K562 (cell line): Measurements from ENCODE around the gene TBC1D10A. TPM values are rescaled to one million over a fixed set of nuclear protein-coding genes. Genes with fewer than 3 reads are reported as not detected.

Source experiments
- ATAC-seq: fragments of 200-7000 bp; cut with Tn5 transposase; 3 replicates; pipeline ENCODE4 v1.9.1; 2020; ENCODE audit warnings: moderate library complexity
- BruUV-seq: library from RNA; stranded (reverse); fragments of 400-500 nt; replicated peaks from 2 replicates; lab custom pipeline; 2021; lab: Mats Ljungman, UMichigan
- CTCF ChIA-PET: fragments of 300-600 bp; formaldehyde crosslinking; extraction: SDS; loops from one replicate; lab custom pipeline; 2021; ENCODE audit warnings: low intra/inter-chr PET ratio; lab: Yijun Ruan, JAX
- POLR2A ChIA-PET: fragments of 300-600, 350-650 bp; sonication (Branson Sonifier 250); formaldehyde crosslinking; extraction: SDS; loops from one replicate; lab custom pipeline; 2021; ENCODE audit warnings: antibody characterized with exemption, inconsistent platforms; lab: Yijun Ruan, JAX
- DNase-seq, 4 experiments: peaks; one replicate each; pipeline versions ENCODE4 v3.0.0 to v3.0.0-alpha.2; 2011 to 2018; ENCODE audit warnings: low spot score in 3 of 4, mixed read lengths in 3 of 4; ENCODE audit errors: extremely low read depth in 1 of 4
- FAIRE-seq: peaks from 2 replicates; lab custom pipeline; 2011; peaks lifted over from hg19 to GRCh38; lab: Jason Lieb, UNC
- H2AFZ ChIP-seq: 2 replicates; pipeline ENCODE4 v1.6.0; 2011; ENCODE audit warnings: low read depth, low read length, control low read depth, inconsistent platforms
- H3K27ac ChIP-seq: fragments of 200-600 bp; 3 replicates; pipeline ENCODE4 v1.8.0; 2011; ENCODE audit warnings: low read depth, mild to moderate bottlenecking, control low read depth, inconsistent platforms, low read length, moderate library complexity, mixed read lengths; ENCODE audit errors: extremely low read depth
- H3K27me3 ChIP-seq, 2 experiments: fragments of 300-600 bp in 1 of 2; 2 replicates in 1 of 2; 3 replicates in 1 of 2; pipeline versions ENCODE4 v1.6.0 to v1.8.0; 2011; ENCODE audit warnings: inconsistent platforms in 2 of 2, low read length in 2 of 2, mild to moderate bottlenecking in 1 of 2, mixed read lengths in 1 of 2, moderate library complexity in 1 of 2; ENCODE audit not compliant: control insufficient read depth in 2 of 2, insufficient read depth in 2 of 2
- H3K36me3 ChIP-seq: fragments of 300-600 bp; 3 replicates; pipeline ENCODE4 v1.8.0; 2011; ENCODE audit warnings: mild to moderate bottlenecking, low read length, inconsistent platforms; ENCODE audit not compliant: control insufficient read depth, insufficient read depth
- H3K4me1 ChIP-seq, 2 experiments: fragments of 200-600 bp in 1 of 2; replicated peaks in 1 of 2; 2 replicates in 1 of 2; 3 replicates in 1 of 2; pipeline versions ENCODE4 v1.5.1 to v1.8.0; 2011; ENCODE audit warnings: inconsistent platforms in 2 of 2, low read length in 2 of 2, mild to moderate bottlenecking in 1 of 2, mixed read lengths in 1 of 2, moderate library complexity in 1 of 2; ENCODE audit not compliant: control insufficient read depth in 2 of 2, insufficient read depth in 2 of 2
- H3K4me2 ChIP-seq: 2 replicates; pipeline ENCODE4 v1.6.1; 2011; ENCODE audit warnings: low read length, control low read depth, inconsistent platforms, mixed read lengths; ENCODE audit not compliant: insufficient read depth
- H3K4me3 ChIP-seq: fragments of 200-600 bp; sonication (generic), shearing (Covaris generic); 2 replicates; pipeline ENCODE4 v1.5.1; 2016; ENCODE audit warnings: control low read depth, inconsistent platforms
- H3K79me2 ChIP-seq: fragments of 200-600 bp; 3 replicates; pipeline ENCODE4 v1.8.0; 2011; ENCODE audit warnings: low read length, inconsistent platforms; ENCODE audit not compliant: control insufficient read depth, insufficient read depth
- H3K9ac ChIP-seq, 2 experiments: 2 replicates each; pipeline versions ENCODE4 v1.6.0 to v1.6.1; 2011; ENCODE audit warnings: low read depth in 2 of 2, low read length in 2 of 2, control low read depth in 1 of 2, inconsistent platforms in 1 of 2, mild to moderate bottlenecking in 1 of 2, mixed read lengths in 1 of 2; ENCODE audit not compliant: insufficient read depth in 1 of 2
- H3K9me1 ChIP-seq: one replicate; pipeline ENCODE4 v1.6.0; 2011; ENCODE audit warnings: inconsistent platforms, mild to moderate bottlenecking, low read length, moderate library complexity; ENCODE audit not compliant: control insufficient read depth, insufficient read depth
- H3K9me3 ChIP-seq: replicated peaks from 2 replicates; pipeline ENCODE4 v1.5.1; 2011; ENCODE audit warnings: low read depth, low read length, inconsistent platforms; ENCODE audit not compliant: control insufficient read depth, insufficient read depth
- H4K20me1 ChIP-seq: replicated peaks from 2 replicates; pipeline ENCODE4 v1.6.1; 2011; ENCODE audit warnings: low read length, inconsistent platforms, mixed read lengths; ENCODE audit not compliant: control insufficient read depth, insufficient read depth
- ADNP ChIP-seq: fragments of 200-800 bp; sonication (Bioruptor generic); IDR thresholded peaks from 2 replicates; pipeline ENCODE4 v1.6.1; 2016; ENCODE audit warnings: missing genetic modification characterization, missing compliant biosample characterization
- HDAC8 ChIP-seq: fragments of 450-650 bp; IDR thresholded peaks from 2 replicates; pipeline ENCODE4 v1.6.1; 2016; ENCODE audit warnings: mild to moderate bottlenecking, missing genetic modification characterization, moderate library complexity, missing compliant biosample characterization
- KDM1A ChIP-seq, 2 experiments: fragments of 450-650 bp; IDR thresholded peaks; 2 replicates each; pipeline ENCODE4 v1.6.1; 2016; ENCODE audit warnings: mild to moderate bottlenecking in 2 of 2
- MTF1 ChIP-seq: fragments of 250-450 bp; sonication (Bioruptor Pico); IDR thresholded peaks from 2 replicates; pipeline ENCODE4 v1.9.0; 2021; ENCODE audit warnings: moderate library complexity, mild to moderate bottlenecking, inconsistent platforms, borderline replicate concordance
- NCOA6 ChIP-seq: fragments of 450-650 bp; IDR thresholded peaks from 2 replicates; pipeline ENCODE4 v1.6.1; 2017; ENCODE audit warnings: mild to moderate bottlenecking
- NR2C2 ChIP-seq, 2 experiments: fragments of 200-800 bp in 1 of 2; sonication (Bioruptor generic) in 1 of 2; sonication (generic) in 1 of 2; formaldehyde crosslinking in 1 of 2; IDR thresholded peaks; 2 replicates each; pipeline versions ENCODE4 v1.6.1 to v1.8.0; 2016 to 2022; ENCODE audit warnings: mild to moderate bottlenecking in 1 of 2, missing compliant biosample characterization in 1 of 2, missing genetic modification characterization in 1 of 2, missing genetic modification reagents in 1 of 2
- POLR2A ChIP-seq: fragments of 450-650 bp; conservative IDR thresholded peaks from 2 replicates; pipeline ENCODE4 v1.6.1; 2016
- PRPF4 ChIP-seq: fragments of 200-400 bp; formaldehyde crosslinking; IDR thresholded peaks from one replicate; pipeline ENCODE4 v1.6.1; 2017; ENCODE audit warnings: low read length, low read depth, mild to moderate bottlenecking; ENCODE audit not compliant: insufficient read depth, poor library complexity, severe bottlenecking
- RBM25 ChIP-seq: fragments of 200-400 bp; formaldehyde crosslinking; IDR thresholded peaks from 2 replicates; pipeline ENCODE4 v1.6.1; 2018; ENCODE audit warnings: low read length, low read depth, moderate library complexity; ENCODE audit not compliant: severe bottlenecking
- SMARCA4 ChIP-seq: fragments of 450-650 bp; IDR thresholded peaks from 2 replicates; pipeline ENCODE4 v1.6.1; 2016
- SMARCA5 ChIP-seq: fragments of 450-650 bp; IDR thresholded peaks from 2 replicates; pipeline ENCODE4 v1.6.1; 2016
- SP1 ChIP-seq: sonication (generic); formaldehyde crosslinking; IDR thresholded peaks from 2 replicates; pipeline ENCODE4 v1.8.1; 2022; ENCODE audit warnings: mild to moderate bottlenecking, missing genetic modification reagents
- TBL1XR1 ChIP-seq, 2 experiments: IDR thresholded peaks; 2 replicates each; pipeline ENCODE4 v1.6.1; 2012; ENCODE audit warnings: improper control_type of control experiment in 2 of 2, low read length in 2 of 2, mild to moderate bottlenecking in 1 of 2
- TCF7 ChIP-seq: sonication (generic); IDR thresholded peaks from 2 replicates; pipeline ENCODE4 v1.6.1; 2016; ENCODE audit warnings: antibody characterized with exemption, borderline replicate concordance
- WHSC1 ChIP-seq: IDR thresholded peaks from one replicate; pipeline ENCODE4 v1.6.1; 2012; ENCODE audit warnings: low read length, control low read depth, inconsistent platforms
- ZFP36 ChIP-seq: fragments of 150-350 bp; IDR thresholded peaks from 2 replicates; pipeline ENCODE4 v1.6.1; 2018; ENCODE audit warnings: low read length, low read depth; ENCODE audit not compliant: partially characterized antibody
- WGBS: fragments of 100-300 bp; shearing (Covaris generic); methylation state at CpG from one replicate; pipeline ENCODE4 v1.1.6; 2016; ENCODE audit warnings: low coverage, mixed read lengths; ENCODE audit not compliant: insufficient coverage; ENCODE audit errors: missing lambda C conversion rate; 5-methylcytosine and 5-hydroxymethylcytosine counted together
- in situ Hi-C: fragments of 300-500 bp; cut with MboI; formaldehyde crosslinking; loops from 4 replicates; pipeline ENCODE4 v1.15.0; 2018; ENCODE audit warnings: inconsistent platforms, mixed read lengths
- intact Hi-C: fragments of 100-400 bp; cut with micrococcal nuclease; formaldehyde crosslinking; loops from 2 replicates; pipeline ENCODE4 v1.14.2; 2022
- polyA plus RNA-seq, 8 experiments: library from polyadenylated mRNA; depleted of rRNA in 4 of 8; stranded (reverse) in 5 of 8; unstranded in 3 of 8; fragments of >200 nt; fragmentation: Nextera tagmentation in 2 of 8; fragmentation: Illumina TruSeq in 1 of 8; extraction: Ambion mirVana in 2 of 8; extraction: Trizol in 1 of 8; gene quantifications; 2 replicates each; pipeline versions ENCODE4 v1.2.1 to v1.2.3, GENCODE V29; 2011 to 2014; ENCODE audit warnings: inconsistent platforms in 1 of 8, missing spikeins in 1 of 8
- total RNA-seq, 7 experiments: library from RNA; depleted of rRNA in 6 of 7; stranded (reverse); fragments of >200 nt in 6 of 7; fragmentation: Illumina TruSeq in 2 of 7; extraction: Trizol in 2 of 7; gene quantifications; 2 replicates each; pipeline versions ENCODE4 v1.2.1 to v1.2.3, GENCODE V29; 2011 to 2021; ENCODE audit warnings: low replicate concordance in 1 of 7
- TF ChIP-seq, protein P1 (sequence below): fragments of 450-650 bp; IDR thresholded peaks from 2 replicates; pipeline ENCODE4 v1.6.1; 2018; ENCODE audit warnings: mild to moderate bottlenecking, low read depth; ENCODE audit not compliant: partially characterized antibody
- TF ChIP-seq, protein P2 (sequence below): sonication (generic); formaldehyde crosslinking; IDR thresholded peaks from 2 replicates; pipeline ENCODE4 v1.8.0; 2022; ENCODE audit warnings: mild to moderate bottlenecking, missing genetic modification reagents
- TF ChIP-seq, protein P3 (sequence below): IDR thresholded peaks from 2 replicates; pipeline ENCODE4 v1.6.1; 2012; ENCODE audit warnings: low read depth, low read length, improper control_type of control experiment, borderline replicate concordance

Gene TBC1D10A
- total and polyA plus RNA-seq, 9 of the 15 experiments (the other 6 are each of a cell fraction or from before 2014, with no cell fraction given), result 0.13 to 10.4 (median 4.6) TPM

DNA sequence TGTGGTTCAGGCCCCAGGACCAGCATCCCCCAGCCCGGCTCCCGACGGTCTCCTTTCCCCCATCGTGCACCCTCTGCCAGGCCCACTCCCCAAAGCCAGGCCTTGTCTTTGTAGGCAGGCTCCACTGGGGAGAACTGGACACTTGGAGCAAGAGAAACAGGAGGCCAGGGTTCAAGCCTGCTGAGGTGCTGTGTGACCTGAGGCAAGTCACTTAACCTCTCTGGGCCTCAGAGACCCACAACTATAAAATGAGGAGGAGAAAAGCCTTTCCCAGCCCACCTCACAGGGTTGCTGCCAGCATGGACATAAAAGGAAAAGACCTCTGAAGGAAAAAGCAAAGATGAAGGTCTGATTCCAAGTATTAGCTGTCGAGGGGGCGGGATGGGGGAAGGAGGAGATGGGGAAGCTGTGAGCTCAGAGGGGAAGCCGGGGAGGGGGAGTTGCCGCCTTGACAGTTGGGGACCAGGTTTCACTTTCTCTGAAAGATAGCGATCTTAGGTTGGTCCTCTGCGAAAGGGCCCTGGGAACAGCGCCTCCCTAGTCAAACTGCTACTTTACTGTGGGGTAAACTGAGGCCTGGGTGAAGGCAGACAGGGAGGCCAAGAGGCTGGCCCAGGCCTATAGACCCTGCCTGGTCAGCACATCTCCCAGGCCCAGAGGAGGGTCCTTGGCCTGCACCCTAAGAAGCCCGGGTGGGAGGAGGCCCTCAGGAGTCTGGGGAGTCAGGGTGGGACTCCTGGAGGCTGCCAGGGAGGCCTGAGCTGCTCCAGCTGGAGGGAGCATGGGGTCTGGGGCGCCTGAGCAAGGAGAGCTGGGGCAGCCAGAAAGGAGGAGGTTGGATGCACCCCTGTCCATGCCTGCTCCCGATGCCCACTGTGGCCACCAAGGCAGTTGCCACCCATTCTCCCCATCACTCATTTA lies 59.1 kb downstream of the TBC1D10A start:
- POLR2A ChIA-PET, result interaction anchor here (0.9 kb wide), 1 partner anchor 56 kb away, joined by 4 read pairs; no protein-coding TSS in a partner anchor
- 35% methylated on average over 2 of the region's 14 CpGs for WGBS
- CTCF ChIA-PET, result interaction anchor here (0.7 kb wide), 1 partner anchor 156 kb away, joined by 7 read pairs; no protein-coding TSS in a partner anchor
- H3K9me3 ChIP-seq, result no peaks in the 10 kb centered on the region
- in situ Hi-C loops (loop anchor here (5.0 kb wide), 1 partner anchor 125 kb away; no protein-coding TSS in a partner anchor), intact Hi-C loops (no loop called here)
- H3K36me3 ChIP-seq, result no peaks in the 10 kb centered on the region
- H3K27ac ChIP-seq, result no peak overlapping the region
- H3K4me1 ChIP-seq, result peaks cover 2 to 53% of the 10 kb centered on the region in 2 experiments; a peak in 4 of 5 replicates
- H3K9me1 ChIP-seq, result no peaks in the 10 kb centered on the region
- no peak overlapping the region for H3K9ac ChIP-seq
- H3K79me2 ChIP-seq, result no peaks in the 10 kb centered on the region
- BruUV-seq, result no TSS peak
- ATAC-seq (no peak), DNase-seq (no peak), FAIRE-seq (no peak)
- no peak overlapping the region for H3K4me3 ChIP-seq
- H2AFZ ChIP-seq, result no peak overlapping the region
- no peaks in the 10 kb centered on the region for H3K27me3 ChIP-seq
- H4K20me1 ChIP-seq, result no peaks in the 10 kb centered on the region; the same call in 1 of the 2 replicates
- H3K4me2 ChIP-seq, result no peak overlapping the region
- TF ChIP-seq KDM1A (IDR thresholded peaks at IDR 0.05), result peak; percentile 62 to 69
- TF ChIP-seq MTF1 (CRISPR knock-in tag), result no peak
- TF ChIP-seq HDAC8 (tag), result no peak
- TF ChIP-seq RBM25, result peak; percentile 58
- no peak for TF ChIP-seq SP1
- TF ChIP-seq, protein P1, sequence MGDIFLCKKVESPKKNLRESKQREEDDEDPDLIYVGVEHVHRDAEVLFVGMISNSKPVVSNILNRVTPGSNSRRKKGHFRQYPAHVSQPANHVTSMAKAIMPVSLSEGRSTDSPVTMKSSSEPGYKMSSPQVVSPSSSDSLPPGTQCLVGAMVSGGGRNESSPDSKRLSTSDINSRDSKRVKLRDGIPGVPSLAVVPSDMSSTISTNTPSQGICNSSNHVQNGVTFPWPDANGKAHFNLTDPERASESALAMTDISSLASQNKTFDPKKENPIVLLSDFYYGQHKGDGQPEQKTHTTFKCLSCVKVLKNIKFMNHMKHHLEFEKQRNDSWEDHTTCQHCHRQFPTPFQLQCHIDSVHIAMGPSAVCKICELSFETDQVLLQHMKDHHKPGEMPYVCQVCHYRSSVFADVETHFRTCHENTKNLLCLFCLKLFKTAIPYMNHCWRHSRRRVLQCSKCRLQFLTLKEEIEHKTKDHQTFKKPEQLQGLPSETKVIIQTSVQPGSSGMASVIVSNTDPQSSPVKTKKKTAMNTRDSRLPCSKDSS, result no peak
- TF ChIP-seq, protein P2, sequence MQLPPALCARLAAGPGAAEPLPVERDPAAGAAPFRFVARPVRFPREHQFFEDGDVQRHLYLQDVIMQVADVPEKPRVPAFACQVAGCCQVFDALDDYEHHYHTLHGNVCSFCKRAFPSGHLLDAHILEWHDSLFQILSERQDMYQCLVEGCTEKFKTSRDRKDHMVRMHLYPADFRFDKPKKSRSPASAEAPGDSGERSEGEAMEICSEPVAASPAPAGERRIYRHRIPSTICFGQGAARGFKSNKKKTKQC (CRISPR knock-in tag), result no peak
- TF ChIP-seq TCF7, result no peak
- TF ChIP-seq, protein P3, sequence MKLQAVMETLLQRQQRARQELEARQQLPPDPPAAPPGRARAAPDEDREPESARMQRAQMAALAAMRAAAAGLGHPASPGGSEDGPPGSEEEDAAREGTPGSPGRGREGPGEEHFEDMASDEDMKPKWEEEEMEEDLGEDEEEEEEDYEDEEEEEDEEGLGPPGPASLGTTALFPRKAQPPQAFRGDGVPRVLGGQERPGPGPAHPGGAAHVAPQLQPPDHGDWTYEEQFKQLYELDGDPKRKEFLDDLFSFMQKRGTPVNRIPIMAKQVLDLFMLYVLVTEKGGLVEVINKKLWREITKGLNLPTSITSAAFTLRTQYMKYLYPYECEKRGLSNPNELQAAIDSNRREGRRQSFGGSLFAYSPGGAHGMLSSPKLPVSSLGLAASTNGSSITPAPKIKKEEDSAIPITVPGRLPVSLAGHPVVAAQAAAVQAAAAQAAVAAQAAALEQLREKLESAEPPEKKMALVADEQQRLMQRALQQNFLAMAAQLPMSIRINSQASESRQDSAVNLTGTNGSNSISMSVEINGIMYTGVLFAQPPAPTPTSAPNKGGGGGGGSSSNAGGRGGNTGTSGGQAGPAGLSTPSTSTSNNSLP, result no peak
- TF ChIP-seq NR2C2 (CRISPR knock-in tag; IDR thresholded peaks at IDR 0.05), result no peak
- TF ChIP-seq NR2C2 (tag; IDR thresholded peaks at IDR 0.05), result no peak
- TF ChIP-seq TBL1XR1 (IDR thresholded peaks at IDR 0.05; ENCODE audit: low read length in 2 of 2), result no peak
- no peak for TF ChIP-seq SMARCA4
- TF ChIP-seq ZFP36, result peak; percentile 87
- peak; percentile 29; the same call in 1 of the 2 replicates for TF ChIP-seq ADNP
- no peak for TF ChIP-seq NCOA6
- no peak for TF ChIP-seq WHSC1
- no peak for TF ChIP-seq PRPF4
- no peak for TF ChIP-seq POLR2A
- TF ChIP-seq SMARCA5, result peak; percentile 81
